GM19467 (cell line): ENCODE results near the gene STAT1.
A peak's percentile ranks its signal among the peaks of the same experiment; 100 is the strongest.
"Not testable (repeated sequence)": the region's sequence is repeated elsewhere in the genome, so short reads cannot be mapped to it uniquely, and the experiment has no call there.

Experiments used
- ATAC-seq: cut with Tn5 transposase; IDR thresholded peaks from one replicate; pipeline ENCODE4 v1.9.1; 2021; ENCODE audit warnings: mild to moderate bottlenecking, moderate library complexity; ENCODE audit not compliant: unreplicated experiment

STAT1 gene

DNA sequence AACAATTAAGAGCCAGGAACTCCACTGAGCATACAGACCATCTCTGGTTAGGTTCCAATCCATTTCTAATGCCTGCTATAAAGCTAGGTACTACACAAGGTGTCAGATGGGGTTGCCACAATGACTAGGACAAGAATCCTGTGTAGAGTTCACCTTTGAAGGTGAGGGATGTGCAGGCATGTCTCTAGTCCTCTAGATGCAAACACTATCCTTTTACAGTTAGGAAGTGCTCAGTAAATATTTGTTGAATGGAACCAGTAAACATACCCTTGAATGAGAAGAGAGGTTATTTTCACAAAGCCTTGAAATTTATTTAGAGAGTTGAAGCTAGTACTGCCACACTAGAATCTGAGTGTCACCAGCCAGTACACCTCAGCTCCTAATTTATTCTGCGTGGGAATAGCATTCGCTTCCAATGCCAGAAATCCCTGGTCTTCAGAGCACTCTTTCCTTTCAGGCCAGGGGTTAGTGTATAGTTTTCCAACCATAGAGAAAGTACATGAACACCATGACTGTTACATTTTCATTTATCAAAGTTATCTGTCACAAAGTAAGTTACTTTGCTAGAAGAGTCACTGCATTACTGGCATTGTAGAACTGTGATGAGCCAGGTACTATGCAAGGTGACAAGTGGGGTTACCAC lies 48.3 kb downstream of the STAT1 start:
- no peak for ATAC-seq

DNA sequence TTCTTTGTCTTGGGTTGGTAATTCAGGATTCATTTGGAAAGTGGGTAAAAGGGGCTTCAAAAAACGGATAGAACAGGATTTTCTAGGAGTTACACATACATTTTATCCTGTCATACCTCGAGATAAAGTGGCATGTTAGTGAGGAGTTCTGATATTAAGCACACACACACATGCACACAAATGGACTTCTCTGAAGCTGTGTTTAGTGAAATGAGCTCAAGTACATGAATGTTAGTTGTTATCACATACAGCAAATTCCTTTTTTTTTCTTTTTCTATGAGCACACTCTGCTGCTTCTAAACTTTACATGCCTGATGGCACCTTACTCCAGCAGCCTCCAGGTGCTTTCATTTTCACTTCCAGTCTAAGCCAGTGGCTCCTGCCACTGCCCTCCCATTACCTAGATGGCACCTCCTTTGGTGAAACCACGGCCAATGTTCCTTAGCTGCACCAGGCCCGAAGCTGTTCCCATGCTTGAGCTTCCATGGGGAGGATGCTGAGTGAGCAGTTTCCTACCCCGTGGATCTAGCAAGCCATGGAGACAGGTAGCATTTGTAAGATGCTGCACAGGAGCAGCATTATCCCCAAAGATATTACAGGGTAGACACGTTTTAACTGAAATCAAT lies 49.7 kb downstream of the STAT1 start:
- no peak for ATAC-seq

DNA sequence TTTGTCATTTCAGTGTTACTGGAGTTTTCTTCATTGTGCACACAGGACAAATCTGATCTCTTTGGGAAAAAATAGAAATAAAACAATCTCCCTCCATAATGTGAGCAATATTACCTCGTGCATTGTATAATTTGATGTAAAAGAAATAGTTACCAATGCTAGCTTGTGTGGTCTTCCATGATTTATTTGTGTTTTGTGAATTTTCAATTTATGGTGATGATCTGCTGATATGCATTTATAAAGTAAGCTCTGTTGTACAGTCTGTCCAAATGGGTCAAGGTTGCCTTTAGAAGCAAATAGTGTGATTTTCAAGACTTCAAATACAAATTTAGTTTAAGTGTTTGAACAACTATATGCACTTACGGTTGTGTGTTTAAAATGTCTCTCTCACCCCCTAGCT lies 50.9 kb downstream of the STAT1 start:
- no peak for ATAC-seq

DNA sequence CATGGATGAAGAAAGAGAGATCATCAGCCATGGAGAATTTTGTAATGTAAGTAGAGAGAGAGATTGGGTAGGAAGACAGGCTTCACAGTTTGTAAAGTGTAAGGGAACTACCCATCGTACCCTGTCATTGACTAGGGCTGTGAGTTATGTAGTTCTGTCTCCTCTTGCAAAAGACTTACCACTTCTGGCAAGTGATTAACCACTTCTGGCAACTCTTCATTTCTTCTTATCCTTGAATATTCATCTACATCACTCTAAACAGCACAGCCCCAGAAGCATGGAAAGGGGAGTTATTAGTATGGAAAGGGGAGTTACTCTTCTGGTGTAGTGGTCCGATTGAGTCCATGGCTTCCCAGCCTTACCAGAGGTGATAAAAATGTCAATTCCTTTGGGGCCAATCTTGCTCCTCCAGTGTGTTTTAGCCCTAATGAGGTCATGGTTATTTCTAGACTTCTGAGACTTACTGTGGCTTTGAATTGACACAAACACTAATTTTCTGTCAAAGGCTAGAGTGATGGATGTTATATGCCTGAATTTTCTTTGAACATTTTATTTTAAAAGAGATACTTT lies 52.0 kb downstream of the STAT1 start:
- ATAC-seq, result no peak

DNA sequence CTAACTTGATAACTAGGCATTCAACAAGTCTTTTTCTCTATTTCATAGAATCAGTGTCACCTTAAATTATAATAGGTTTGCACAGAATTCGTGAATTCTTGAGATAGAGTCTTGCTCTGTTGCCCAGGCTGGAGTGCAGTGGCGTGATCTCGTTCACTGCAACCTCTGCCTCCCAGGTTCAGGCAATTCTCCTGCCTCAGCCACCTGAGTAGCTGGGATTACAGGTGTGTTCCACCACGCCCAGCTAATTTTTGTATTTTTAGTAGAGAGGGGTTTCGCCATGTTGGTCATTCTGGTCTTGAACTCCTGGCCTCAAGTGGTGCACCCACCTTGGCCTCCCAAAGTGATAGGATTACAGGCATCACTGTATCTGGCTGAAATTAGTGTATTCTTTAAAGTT lies 52.9 kb downstream of the STAT1 start:
- ATAC-seq, result not testable (repeated sequence)

DNA sequence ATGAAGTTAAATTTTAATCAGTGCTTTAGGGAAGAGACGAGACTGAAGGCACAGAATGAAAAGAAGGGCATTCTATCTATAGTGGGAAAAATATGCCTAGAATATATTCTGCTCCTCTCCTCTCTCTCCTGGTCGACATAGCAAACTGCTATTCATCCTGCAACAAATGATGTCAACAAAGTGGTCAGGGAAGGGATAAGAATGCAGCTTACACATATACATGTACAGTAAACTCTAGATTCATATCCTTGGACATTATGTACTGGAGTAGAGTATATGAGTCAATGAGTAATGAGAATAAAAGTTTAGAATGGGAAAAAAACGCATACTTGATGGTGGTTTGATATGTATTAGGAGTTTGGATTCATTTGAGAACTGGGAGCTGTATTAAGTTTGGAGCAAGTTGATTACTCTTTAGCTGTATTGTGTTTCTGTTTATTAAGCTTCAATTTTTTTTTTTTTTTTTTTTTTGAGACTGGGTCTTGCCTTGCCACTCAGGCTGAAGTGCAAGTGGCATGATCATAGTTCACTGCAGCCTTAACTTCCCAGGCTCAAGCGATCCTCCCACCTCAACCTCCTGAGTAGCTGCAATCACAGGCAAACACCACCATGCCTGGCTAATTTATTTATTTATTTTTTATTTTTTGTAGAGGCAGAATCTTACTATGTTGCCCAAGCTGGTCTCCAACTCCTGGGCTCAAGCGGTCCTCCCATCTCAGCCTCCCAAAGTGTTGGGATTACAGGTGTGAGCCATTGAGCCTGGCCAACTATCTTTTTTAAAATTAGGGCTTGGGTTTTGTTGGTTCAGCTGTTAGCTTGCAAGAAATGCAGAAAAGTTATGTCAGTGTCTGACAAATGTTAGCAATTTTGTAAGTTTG lies 53.8 kb downstream of the STAT1 start:
- no peak for ATAC-seq

DNA sequence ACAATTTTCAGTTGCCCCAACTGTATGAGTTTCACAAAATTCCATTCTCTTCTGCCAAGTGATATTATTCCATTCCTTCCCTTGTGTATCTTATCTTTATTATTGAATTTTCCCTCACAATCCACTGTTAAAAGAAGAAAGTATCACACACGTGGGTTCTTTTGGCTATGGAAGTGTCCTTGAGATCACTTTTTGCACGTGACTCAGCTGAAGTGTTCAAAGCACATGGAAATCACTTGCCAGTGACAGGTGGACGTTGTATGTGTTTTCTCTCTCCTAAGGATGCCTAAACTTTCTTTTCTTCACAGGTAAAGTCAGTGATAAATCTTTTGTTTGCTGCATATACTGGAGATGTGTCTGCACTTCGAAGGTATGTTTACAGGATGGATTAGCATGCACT lies 60.7 kb downstream of the STAT1 start:
- no peak for ATAC-seq

DNA sequence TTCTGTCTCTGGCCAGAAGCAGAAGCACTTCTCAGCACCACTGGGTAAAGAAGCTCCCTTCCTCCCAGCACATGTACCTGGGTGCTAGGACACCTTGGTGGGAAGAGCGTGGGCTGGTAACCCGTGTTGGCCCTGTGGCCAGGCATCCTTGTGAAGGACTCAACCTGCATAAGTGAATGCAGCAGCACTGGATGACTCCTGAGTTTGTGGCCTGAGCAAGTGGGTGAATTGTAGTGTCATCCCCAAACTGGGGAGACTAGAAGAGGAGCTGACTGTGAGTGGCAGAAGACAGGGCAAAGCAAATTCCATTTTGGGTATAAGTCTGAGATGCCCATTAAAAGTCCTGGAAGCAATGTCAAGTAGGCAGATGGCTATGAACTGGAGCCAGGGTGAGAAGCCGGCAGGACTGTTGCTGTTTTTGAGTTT lies 63.4 kb downstream of the STAT1 start:
- ATAC-seq, result no peak

DNA sequence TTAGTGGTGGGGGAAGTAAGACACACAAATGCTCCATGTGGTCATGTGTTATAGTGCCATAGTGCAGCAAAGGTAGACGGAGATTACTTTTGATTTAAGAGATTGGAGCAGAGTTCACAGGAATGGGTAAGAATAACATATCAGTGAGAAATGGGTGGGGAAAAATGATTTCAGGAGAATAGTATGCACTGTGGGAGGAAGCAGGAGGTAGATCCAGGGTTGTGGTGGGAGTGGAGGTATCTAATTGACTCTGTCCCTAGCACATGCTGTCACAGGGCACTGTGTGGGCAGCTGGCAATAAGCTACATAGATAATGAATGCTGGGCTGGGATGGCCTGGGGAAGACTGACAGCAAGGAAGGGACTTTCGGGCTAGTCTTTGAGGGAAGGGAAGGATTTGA lies 65.3 kb downstream of the STAT1 start:
- no peak for ATAC-seq

DNA sequence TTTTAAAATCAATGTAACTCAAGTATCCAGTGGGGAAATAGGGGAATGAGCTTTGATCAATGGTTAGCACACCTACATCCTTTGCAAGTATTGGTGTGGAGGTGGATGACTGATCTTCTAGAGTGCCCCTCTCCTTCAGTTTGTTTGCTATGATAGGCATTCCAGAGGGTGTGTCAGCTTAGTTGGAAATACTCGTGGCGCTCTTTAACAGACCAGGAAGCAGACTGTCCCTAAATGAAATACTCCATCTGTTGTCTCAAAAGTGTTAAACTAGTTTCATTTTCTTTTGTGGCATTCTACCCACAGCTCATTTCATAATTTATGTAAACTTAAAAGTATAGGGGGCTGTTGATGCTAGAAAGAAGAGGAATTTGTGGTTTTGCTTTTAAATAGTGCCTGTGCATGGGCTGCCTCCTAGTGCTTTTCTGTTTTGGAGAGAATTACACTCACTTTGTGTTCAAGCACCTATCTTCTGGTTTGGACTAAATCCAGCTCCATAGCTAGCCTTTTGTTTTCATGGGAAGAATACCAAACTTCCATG lies 66.2 kb downstream of the STAT1 start:
- ATAC-seq, result peak; percentile 63

DNA sequence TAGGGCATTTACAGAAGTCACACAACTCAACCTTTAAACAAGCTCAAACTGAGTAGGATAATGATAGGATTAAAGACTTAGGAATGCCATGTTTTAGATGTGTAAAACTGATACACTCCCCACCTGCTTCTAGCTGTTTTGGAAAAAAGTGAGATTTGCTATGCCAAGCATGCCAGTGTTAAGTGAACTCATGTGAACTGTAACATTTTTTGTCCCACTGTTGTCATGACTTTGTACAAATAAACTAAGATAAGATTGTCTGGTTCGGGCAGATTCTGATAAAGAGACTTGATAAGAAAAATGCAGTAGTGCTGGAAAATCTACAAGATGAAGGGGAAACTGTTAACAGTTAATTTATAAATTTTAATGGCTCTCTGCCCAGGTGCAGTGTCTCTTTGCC lies 66.8 kb downstream of the STAT1 start:
- no peak for ATAC-seq

DNA sequence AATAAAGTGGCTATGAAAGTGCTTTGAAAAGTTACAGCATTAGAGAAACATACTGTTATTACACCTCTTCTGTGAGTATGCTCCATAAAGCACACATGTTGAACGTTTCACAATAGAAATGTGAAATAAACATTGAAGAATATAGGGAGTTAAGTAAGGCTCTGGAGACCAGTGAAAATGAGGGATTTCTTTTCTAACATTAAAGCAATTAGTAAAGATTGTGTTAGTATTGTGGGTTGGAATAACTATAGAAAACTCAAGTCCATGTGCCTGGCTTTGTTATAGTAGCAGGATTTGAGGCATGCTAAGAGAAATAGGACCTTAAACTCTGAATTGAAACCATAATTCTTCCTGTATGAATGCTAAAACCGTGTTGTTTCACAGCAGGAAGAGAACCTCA lies 70.3 kb downstream of the STAT1 start:
- ATAC-seq, result no peak

DNA sequence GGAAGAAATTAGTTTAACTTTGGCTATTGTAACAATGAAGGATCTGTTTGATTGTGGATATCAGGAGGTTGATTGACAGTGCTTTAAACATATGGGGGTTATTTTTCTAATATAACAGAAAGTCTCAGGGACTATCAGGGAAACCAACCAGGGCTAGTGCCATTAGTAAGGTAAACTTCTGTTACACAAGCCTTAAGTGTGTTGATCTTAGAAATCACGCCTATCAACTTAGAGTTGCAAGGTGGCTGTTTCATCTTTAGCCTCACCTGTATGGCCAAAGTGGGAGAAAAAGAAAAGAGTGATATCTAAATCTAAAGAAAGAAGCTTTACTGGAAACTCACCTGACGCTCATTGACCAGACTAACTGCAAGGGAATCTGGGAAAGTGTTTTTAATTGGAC lies 71.3 kb downstream of the STAT1 start:
- no peak for ATAC-seq

DNA sequence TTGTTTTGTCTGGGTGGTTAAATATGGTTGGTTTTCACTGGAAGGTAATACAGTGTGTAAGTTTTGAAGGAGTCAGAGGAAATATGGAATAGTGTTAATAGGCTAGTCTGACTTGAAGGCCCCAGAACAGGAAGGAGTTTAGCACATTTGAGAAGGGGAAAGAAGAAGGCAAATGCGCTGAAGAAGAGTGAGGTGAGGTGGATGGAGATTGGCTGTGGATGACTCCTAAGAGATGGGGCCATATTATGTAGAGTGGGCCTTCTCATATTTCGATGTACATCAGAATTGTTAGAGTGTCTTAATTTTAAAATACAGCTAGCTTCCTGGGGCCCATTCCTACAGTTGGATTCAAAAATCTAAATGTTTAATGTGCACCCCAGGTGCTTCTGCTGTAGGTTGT lies 72.4 kb downstream of the STAT1 start:
- ATAC-seq, result no peak

DNA sequence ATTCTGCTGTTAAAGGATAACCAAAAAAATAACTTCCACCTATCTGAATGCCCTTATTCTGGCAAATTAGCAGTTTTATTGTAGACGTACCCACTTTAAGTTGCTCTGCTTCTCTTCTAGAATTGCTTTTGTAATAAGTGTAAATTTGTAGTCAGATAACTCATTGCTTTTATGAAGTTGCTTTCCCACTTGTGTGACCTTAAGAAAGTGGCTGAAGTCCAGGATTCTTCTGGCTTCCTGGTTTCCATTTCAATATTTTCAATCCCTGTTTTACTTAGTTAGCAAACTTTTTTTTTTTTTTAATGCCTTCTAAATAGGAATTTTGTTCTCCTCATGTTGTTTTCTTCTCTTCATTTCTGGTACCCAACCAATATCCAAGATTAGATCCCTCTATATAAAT lies 73.5 kb downstream of the STAT1 start:
- ATAC-seq, result no peak

DNA sequence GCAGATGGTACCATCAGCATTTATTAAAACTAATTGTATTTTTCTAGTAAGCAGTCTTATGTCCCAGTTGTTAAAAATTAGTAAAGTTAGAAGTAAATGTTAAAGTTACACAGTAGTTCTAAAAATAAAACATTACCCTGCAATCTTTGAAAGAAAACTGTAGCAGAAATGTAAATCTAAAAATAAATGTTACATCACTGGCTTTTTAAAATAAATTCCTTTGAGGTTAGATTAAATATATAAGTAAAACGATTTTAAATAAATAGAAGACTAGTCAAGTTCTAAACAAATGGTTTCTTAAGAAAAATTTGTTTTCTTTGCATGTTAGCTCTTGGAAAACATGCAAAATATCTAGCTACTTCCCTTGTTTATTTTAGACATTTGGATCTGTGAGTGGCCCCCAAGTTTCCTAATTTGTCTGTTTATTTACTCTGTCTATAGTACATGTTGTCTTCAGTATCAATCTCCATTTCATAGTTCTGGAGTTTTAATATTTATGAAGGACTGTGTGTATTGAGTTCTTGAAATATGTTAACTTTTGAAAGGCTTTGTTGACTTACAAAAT lies 75.1 kb downstream of the STAT1 start:
- no peak for ATAC-seq

DNA sequence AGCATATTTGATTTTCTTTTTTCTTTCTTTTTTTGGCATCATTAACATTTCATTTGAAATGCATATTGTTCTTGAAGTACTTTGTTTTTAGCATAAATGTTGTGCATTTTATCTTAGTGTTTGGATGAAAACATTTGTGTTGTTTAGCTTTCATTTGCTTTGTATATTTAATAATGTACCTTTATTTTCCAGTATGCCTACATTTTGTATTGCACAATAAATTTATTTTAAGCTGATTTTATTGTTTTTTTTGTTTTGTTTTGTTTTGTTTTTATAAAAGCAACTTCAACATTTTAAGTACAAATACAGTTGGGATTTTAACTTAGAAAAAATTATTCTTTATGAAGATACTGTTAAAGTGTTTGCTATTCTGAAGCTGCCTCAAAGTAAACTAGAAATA lies 78.9 kb downstream of the STAT1 start:
- no peak for ATAC-seq

DNA sequence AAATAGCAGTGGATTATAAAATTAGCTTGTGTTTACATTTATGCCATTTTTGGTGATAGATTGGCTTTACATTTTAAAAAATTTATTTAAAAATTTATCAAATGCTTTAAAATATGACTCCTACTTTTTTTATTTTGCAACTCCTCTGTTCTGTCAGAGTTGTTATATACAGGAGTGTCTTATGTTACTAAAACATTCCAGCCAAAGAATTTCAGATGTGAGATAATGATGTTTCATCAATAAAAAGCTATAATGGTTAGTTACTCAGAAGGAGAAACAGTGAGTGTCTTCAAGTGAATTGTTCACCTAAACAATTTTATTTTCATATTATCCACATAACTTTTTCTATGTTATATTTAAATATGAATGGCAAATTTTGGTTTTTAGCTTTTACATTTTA lies 80.6 kb downstream of the STAT1 start:
- ATAC-seq, result no peak

DNA sequence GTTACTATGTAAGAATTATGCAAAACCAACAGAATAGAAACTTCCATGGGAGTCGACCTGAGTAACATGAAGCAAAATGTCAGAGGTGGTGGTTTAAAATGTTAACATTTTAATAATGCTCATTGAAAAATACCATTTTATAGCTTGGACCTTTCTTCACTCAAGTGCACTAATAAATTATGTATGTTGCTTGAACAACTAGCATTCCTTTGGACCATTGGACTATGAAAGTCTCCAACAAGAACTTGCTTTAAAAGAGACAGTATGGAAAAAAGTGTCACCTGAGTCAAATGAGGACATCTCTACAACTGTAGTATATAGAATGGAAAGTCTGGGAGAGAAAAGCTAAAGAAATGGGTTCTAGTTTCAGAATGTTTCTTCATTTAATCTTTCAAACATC lies 81.5 kb downstream of the STAT1 start:
- ATAC-seq, result no peak

DNA sequence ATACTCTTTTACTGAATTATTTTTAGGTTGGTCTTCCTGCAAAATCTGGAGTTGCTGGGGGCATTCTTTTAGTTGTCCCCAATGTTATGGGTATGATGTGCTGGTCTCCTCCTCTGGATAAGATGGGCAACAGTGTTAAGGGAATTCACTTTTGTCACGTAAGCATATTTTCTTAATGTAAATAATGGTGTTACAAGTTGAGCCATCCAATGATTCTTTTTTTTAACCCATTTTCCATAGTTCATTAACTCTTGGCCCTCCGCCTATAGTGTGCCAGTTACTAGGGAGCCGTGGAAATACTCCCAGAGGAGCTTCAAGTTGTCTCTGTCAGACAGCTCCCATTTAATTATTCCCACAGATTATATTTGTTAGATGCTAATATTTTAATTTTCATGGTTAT lies 83.6 kb downstream of the STAT1 start:
- no peak for ATAC-seq

DNA sequence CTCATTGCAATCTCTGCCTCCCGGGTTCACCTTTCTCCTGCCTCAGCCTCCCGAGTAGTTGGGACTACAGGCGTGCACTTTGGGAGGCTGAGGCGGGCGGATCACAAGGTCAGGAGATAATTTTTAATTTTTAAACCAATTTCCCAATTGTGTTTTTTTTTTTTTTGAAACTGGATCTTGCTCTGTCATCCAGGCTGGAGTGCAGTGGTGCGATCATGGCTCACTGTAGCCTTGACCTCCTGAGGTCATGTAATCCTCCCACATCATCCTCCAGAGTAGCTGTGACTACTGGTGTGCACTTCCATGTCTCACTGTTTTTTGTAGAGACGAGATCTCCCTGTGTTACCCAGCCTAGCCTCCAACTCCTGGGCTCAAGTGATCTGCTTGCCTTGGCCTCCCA lies 84.1 kb downstream of the STAT1 start:
- no peak for ATAC-seq
